AG08396 (cell line): Measurements from ENCODE around the gene SLC6A8.
"Not testable (repeated sequence)": the region's sequence is repeated elsewhere in the genome, so short reads cannot be mapped to it uniquely, and the experiment has no call there.

Source experiments
- DNase-seq: peaks from one replicate; pipeline ENCODE4 v3.0.0; 2012; ENCODE audit warnings: low spot score, mixed read lengths

The SLC6A8 gene

DNA sequence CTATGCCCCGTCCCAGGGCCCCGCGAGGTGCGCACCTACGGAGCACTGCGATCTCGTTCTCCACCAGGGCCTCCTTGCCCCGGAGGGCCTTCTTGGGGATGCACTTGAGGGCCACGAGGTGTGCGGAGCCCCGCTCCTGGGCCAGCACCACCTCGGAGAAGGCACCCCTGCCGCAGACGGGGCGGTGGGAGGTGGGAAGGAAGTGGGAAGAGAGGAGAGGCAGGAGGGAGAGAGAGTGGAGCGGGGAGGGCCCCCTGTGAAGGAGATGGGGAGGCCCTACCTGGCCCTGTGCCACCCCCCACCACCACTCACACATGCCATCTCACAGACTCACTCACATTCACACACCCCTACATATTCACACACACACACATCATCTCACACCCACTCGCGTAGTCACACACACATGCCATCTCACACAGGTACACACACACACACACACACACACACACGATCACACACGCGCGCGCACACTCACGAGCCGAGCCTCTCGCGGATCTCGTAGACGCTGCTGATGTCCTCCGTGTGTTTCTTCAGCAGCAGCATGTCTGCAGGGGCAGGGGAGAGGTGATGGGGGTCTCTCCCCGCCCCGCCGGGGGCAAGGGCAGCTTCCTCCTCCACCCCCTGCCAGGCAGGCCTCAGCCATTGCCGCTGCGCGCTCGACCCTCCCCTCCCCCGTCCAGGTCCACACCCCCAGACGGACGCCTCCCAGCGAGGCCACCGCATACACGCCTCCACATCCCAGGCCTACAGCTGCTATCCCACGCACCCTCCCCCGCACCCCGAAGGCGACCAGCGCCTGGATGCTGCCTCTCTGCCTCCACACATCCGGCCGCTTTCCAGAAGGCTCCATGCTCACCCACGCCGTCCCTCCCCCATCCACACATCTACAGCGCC lies 14.9 kb upstream of the SLC6A8 start:
- no peak for DNase-seq

- DNase-seq, result no peak
These were observed 14.1 kb upstream of the SLC6A8 start, which contains the start of gene PNCK for GRCh38 chrX:153673428-153674218. TSS of gene PNCK (minus strand) at chrX:153673813. CDS start at chrX:153673076, 737 bp downstream.

- DNase-seq, result no peak
These were observed 13.4 kb upstream of the SLC6A8 start for GRCh38 chrX:153674219-153674851.

GRCh38 chrX:153681175-153681574 lies 6.6 kb upstream of the SLC6A8 start:
- DNase-seq, result no peak

DNA sequence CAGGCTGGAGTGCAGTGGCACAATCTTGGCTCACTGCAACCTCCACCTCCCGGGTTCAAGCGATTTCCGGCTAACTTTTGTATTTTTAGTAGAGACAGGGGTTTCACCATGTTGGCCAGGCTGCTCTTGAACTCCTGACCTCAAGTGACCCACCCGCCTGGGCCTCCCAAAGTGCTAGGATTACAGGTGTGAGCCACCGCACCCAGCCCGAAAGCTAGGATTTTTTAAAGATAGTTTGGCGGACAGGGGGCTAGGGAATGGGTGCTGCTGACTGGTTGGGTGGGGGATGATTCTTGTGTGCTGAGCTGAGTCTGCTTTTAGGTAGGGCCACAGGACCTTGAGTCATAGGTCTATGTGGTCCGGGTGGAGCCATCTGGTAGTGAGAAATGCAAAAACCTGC lies 4.2 kb upstream of the SLC6A8 start:
- not testable (repeated sequence) for DNase-seq

DNA sequence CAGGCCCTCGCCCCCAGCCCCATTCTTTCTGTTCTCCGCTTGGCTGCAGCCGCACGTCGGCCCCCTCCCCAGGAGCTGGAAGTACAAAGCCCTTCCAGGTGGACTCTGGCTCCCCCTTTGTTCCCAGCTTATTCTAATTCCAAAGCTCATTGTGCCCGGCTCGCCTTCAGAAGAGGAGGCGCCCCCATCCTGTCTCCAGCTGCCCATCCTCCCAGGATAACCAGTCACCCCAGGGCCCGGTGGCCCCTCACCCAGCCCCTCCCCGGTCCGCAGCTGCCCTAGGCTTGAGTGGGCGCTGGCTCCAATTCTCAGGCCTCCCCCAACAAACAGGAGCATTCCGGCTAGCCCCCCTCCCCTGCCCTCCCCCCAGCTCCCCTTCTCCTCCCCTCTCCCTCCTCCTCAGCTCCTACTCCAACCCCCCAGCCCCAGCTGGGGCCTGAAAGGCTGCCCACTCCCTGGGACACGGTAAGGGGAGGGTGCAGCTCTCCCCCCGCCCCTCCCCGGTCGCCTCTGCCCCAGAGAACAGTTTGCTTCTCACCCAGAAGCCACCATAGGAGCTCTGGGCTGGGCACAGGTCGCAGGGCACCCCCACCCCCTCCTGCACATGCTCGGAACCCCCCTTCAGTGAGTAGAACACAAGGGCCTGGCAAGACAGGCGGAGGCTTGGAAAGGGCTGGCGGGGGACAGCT lies 3.1 kb upstream of the SLC6A8 start:
- DNase-seq, result no peak

DNA sequence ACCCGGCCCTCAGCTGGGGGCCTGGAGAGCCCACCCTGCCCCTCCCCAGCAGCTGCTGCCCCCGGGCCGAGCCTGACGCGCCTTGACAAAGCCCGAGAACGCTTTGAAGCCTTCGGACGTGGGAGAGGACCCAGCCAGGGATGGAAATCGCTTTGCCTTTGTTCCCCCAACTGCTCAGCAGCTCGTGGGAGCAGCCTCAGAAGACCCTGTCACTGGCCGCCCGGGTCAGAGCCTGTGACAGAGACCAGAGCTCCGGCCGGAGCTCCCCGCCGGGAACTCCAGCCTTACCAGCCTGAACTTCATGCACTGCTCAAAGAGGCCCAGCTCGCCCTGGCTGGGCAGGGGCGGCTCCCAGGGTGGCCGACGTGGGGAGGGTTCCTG lies 2.6 kb upstream of the SLC6A8 start:
- no peak for DNase-seq

- DNase-seq, result no peak
These were observed 1.7 kb upstream of the SLC6A8 start for GRCh38 chrX:153685751-153686696.

DNA sequence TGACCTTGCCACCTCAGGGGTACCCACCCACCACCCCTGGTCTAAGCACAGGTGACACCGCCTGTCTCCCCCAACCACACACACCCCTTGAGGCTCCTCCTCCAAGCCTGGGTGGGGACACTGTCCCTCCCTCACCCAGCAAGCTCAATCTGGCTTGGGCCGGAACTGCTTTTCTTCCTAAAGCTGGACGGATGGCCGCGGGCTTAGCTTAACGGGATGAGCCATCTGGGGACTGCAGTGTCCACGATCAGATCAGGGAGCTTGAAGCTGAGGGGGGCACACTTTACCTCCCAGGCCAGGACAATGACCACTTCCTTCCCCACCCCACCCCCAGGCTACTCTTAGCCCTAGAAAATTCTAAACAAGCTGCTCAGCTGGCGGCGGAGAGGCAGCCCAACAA lies 1.0 kb upstream of the SLC6A8 start:
- DNase-seq, result no peak

DNA sequence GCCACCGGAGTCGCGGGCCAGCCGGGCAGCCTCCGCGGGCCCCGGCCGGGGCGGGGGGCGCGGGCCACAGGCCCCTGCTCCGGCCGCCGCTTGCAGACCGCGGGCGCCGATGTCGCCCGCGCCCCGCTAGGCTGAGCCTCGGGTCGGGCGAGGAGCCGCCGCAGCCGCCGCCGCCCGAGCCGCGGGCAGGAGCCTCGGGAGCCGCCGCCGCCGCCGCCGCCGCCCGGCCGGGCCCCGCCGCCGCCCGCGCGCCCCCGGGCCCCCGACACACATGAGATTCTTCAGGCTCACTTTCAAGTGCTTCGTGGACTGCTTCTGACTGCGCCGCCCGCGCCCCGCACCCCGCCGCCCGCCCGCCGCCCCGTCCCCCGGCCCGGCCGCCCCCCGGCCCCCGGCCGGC lies 345 bp downstream of the SLC6A8 start:
- no peak for DNase-seq

- DNase-seq, result no peak
These were observed 780 bp downstream of the SLC6A8 start for GRCh38 chrX:153688506-153688905.

GRCh38 chrX:153688911-153689590 lies 1.3 kb downstream of the SLC6A8 start:
- peak; percentile 49 for DNase-seq

DNA sequence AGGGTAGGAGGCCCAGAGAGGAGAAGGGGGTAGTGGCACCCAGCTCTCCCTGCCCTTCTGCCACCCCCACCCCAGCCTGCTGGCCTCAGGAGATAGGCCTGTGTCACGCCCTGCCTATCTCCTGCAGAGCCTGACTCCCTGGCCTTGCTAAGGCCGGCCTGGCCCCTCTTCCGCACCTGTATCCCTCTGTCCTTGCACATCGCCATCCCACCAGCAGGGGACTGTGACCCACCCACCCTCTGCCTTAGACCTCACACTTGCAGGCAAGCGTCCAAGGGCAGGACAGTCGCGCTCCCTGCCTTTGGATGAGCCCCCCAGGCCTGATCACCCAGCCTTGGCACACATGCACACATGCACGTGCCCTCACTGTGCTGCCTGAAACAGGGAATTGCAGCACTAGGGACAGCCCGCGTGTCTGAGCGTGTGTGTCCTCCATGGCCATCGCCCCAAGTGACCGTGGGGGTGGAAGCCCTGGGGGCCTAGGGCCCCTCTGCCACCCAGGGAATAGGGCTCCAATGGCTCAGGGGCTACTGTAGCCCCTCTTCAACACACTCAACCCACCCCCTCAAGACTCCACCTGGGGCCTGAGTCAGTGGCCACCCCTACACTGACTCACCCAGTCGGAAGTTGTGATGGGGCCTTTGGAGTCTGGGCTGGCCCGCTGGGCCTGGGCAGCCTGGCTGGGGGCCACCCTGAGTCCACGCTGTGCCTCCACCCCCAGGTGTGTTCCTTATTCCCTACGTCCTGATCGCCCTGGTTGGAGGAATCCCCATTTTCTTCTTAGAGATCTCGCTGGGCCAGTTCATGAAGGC lies 2.1 kb downstream of the SLC6A8 start:
- DNase-seq, result no peak

DNA sequence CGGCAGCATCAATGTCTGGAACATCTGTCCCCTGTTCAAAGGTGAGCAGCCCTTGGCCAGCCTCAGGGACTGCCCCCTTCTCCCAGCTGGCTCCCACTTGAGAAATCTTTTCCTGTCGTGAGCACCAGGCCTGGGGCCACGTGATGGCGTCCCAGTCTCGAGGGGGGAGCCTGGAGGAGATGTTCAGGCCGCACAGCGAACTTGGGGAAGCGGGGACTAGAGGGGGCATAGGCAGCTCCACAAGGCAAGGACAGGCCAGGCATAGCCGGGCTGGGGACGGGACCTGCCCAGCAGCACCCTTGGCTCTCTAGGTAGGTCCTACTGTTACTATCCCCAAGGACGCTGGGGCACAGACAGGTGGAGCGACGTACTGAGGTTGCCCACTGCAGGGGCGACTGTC lies 2.7 kb downstream of the SLC6A8 start:
- no peak for DNase-seq

DNA sequence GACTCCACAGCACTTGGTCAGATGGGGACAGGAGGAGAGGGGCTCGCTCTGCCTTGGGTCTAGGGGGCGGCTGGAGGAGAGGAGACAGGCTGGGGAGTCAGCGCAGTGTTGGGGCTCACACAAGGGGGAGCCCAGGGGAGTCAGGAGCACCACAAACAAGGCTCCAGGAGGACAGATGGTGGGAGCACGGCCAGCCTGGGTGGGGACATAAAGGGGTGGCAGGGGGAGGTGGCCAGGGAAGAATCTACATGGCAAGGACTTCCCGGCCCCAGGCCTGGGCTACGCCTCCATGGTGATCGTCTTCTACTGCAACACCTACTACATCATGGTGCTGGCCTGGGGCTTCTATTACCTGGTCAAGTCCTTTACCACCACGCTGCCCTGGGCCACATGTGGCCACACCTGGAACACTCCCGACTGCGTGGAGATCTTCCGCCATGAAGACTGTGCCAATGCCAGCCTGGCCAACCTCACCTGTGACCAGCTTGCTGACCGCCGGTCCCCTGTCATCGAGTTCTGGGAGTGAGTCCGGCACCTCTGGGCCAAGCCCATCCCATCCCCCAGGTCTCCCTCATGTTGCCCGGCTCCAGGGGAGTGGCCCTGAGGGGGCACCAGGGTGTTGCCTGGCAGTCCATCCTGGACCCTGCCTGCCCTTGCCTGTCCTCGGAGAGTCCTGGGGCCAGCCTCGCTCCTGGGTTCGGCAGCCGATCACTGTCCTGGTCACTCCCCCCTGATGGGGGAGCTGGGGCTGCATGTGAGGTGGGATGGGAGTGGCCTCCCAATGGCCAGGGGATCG lies 3.5 kb downstream of the SLC6A8 start:
- not testable (repeated sequence) for DNase-seq

DNA sequence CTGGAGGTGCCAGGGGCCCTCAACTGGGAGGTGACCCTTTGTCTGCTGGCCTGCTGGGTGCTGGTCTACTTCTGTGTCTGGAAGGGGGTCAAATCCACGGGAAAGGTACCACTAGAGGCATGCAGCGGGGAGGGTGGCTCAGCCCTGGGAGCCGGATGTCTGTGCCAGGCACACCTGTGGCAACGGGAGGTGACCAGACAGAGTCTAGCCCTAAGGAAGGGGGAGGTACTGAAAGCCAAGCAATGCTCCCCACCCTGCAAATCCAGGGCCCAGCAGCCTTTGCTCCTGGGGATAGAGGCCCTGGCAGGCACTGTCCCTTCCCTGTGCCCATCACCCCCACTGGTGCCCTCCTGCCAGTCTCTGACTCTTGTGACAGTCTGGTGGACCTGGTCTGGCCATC lies 4.3 kb downstream of the SLC6A8 start:
- no peak for DNase-seq

GRCh38 chrX:153692611-153693156 lies 5.0 kb downstream of the SLC6A8 start:
- no peak for DNase-seq
